Measurements from ENCODE around the gene CHAC1.

DNA sequence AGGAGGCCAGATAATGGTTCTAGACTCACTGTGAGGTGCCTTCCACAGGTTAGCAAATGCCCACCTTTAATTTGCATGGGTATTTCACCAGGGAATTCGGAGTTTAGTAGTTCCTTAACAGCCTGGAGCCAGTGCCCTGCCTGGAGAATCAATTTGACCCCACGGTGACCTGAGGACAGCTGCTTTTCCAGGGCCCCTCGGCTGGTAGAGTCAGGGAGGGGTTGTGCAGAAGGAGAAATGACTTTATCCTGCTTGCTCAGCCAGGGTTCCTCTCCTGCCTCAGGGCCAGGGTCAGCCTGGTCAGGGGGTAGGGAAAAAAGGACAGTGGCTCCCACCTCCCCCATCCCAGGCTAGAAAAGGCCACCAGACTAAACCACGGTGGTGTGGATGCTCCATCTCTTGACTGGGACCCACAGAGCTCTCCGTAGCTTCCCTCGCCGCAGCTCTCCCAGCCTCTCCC is 12.2 kb upstream of the CHAC1 start:
- TF ChIP-seq, protein P1, sequence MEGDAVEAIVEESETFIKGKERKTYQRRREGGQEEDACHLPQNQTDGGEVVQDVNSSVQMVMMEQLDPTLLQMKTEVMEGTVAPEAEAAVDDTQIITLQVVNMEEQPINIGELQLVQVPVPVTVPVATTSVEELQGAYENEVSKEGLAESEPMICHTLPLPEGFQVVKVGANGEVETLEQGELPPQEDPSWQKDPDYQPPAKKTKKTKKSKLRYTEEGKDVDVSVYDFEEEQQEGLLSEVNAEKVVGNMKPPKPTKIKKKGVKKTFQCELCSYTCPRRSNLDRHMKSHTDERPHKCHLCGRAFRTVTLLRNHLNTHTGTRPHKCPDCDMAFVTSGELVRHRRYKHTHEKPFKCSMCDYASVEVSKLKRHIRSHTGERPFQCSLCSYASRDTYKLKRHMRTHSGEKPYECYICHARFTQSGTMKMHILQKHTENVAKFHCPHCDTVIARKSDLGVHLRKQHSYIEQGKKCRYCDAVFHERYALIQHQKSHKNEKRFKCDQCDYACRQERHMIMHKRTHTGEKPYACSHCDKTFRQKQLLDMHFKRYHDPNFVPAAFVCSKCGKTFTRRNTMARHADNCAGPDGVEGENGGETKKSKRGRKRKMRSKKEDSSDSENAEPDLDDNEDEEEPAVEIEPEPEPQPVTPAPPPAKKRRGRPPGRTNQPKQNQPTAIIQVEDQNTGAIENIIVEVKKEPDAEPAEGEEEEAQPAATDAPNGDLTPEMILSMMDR (IDR thresholded peaks at IDR 0.05) = no peak
- no peak for TF ChIP-seq HDAC2 (IDR thresholded peaks at IDR 0.05)
